ENCODE measurements around the gene IL17C.

IL17C gene

GRCh38 chr16:88630941-88631340 is 7.4 kb upstream of the IL17C start:
- no peak for TF ChIP-seq CTCF (IDR thresholded peaks at IDR 0.05; ENCODE audit: low read depth, low read length, poor library complexity, severe bottlenecking)
- no peak for TF ChIP-seq EZH2phosphoT487 (IDR thresholded peaks at IDR 0.05; ENCODE audit: borderline replicate concordance, low read length)

GRCh38 chr16:88631384-88631783 is 7.0 kb upstream of the IL17C start:
- H3K27ac ChIP-seq (ENCODE audit: low read depth, low read length) = no peak overlapping the region
- TF ChIP-seq EZH2phosphoT487 (IDR thresholded peaks at IDR 0.05; ENCODE audit: borderline replicate concordance, low read length) (no peak), CTCF (IDR thresholded peaks at IDR 0.05; ENCODE audit: low read depth, low read length, poor library complexity, severe bottlenecking) (no peak)
- H3F3A ChIP-seq (ENCODE audit: control insufficient read depth, insufficient read depth) = 0 out of 2 replicates have a peak, but pooled peaks cover 7% of the 10 kb centered on the region
- peaks cover 59% of the 10 kb centered on the region for H3K36me3 ChIP-seq (ENCODE audit: control insufficient read depth, low read length)
- H3K4me1 ChIP-seq (ENCODE audit: control insufficient read depth, low read length) = peaks cover 43% of the 10 kb centered on the region
- no peaks in the 10 kb centered on the region for H3K79me2 ChIP-seq (ENCODE audit: control insufficient read depth, low read length)
- H3K4me2 ChIP-seq (ENCODE audit: low read length) = no peak overlapping the region
- H4K20me1 ChIP-seq (ENCODE audit: control insufficient read depth, insufficient read depth, low read depth, low read length) = no peaks in the 10 kb centered on the region; the same call in 1 of the 2 replicates
- H3K4me3 ChIP-seq (ENCODE audit: low read length) = no peak overlapping the region
- no peaks in the 10 kb centered on the region for H3K9me2 ChIP-seq (replicated peaks; ENCODE audit: control insufficient read depth, low read length)
- no peaks in the 10 kb centered on the region for H3K27me3 ChIP-seq (ENCODE audit: control insufficient read depth, low read length)
- H3K9me3 ChIP-seq (ENCODE audit: control insufficient read depth, insufficient read depth, low read length) = no peaks in the 10 kb centered on the region

More at GRCh38 chr16:88630941-88631340, 7.4 kb upstream of the IL17C start:
- Histone ChIP-seq H3K9me2 (replicated peaks; ENCODE audit: control insufficient read depth, low read length) (no peaks in the 10 kb centered on the region), H3K4me3 (ENCODE audit: low read length) (no peak overlapping the region), H4K20me1 (ENCODE audit: control insufficient read depth, insufficient read depth, low read depth, low read length) (no peaks in the 10 kb centered on the region; the same call in 1 of the 2 replicates), H3K27me3 (ENCODE audit: control insufficient read depth, low read length) (no peaks in the 10 kb centered on the region), H3K4me2 (ENCODE audit: low read length) (no peak overlapping the region), H3K27ac (ENCODE audit: low read depth, low read length) (no peak overlapping the region), H3K9me3 (ENCODE audit: control insufficient read depth, insufficient read depth, low read length) (no peaks in the 10 kb centered on the region), H3F3A (ENCODE audit: control insufficient read depth, insufficient read depth) (0 out of 2 replicates have a peak, but pooled peaks cover 7% of the 10 kb centered on the region), H3K79me2 (ENCODE audit: control insufficient read depth, low read length) (no peaks in the 10 kb centered on the region), H3K4me1 (ENCODE audit: control insufficient read depth, low read length) (peaks cover 38% of the 10 kb centered on the region), H3K36me3 (ENCODE audit: control insufficient read depth, low read length) (peaks cover 60% of the 10 kb centered on the region)

GRCh38 chr16:88631920-88632586 is 6.3 kb upstream of the IL17C start:
- Histone ChIP-seq H3K36me3 (ENCODE audit: control insufficient read depth, low read length) (peaks cover 54% of the 10 kb centered on the region), H3K4me1 (ENCODE audit: control insufficient read depth, low read length) (peaks cover 44% of the 10 kb centered on the region)

More at GRCh38 chr16:88631920-88632586, 6.3 kb upstream of the IL17C start:
- H3K9me2 ChIP-seq (replicated peaks; ENCODE audit: control insufficient read depth, low read length) = no peaks in the 10 kb centered on the region
- 0 out of 2 replicates have a peak, but pooled peaks cover 7% of the 10 kb centered on the region for H3F3A ChIP-seq (ENCODE audit: control insufficient read depth, insufficient read depth)
- no peaks in the 10 kb centered on the region; the same call in 1 of the 2 replicates for H4K20me1 ChIP-seq (ENCODE audit: control insufficient read depth, insufficient read depth, low read depth, low read length)
- no peaks in the 10 kb centered on the region for H3K9me3 ChIP-seq (ENCODE audit: control insufficient read depth, insufficient read depth, low read length)
- no peak overlapping the region for H3K27ac ChIP-seq (ENCODE audit: low read depth, low read length)
- no peaks in the 10 kb centered on the region for H3K27me3 ChIP-seq (ENCODE audit: control insufficient read depth, low read length)
- no peak overlapping the region for H3K4me3 ChIP-seq (ENCODE audit: low read length)
- no peaks in the 10 kb centered on the region for H3K79me2 ChIP-seq (ENCODE audit: control insufficient read depth, low read length)
- TF ChIP-seq CTCF (IDR thresholded peaks at IDR 0.05; ENCODE audit: low read depth, low read length, poor library complexity, severe bottlenecking) (no peak), EZH2phosphoT487 (IDR thresholded peaks at IDR 0.05; ENCODE audit: borderline replicate concordance, low read length) (no peak)
- no peak overlapping the region for H3K4me2 ChIP-seq (ENCODE audit: low read length)

Data from DOHH2 (cell line).